BJ (cell line): Measurements from ENCODE around the gene MRPL41. TPM values are rescaled to one million over a fixed set of nuclear protein-coding genes. Genes with fewer than 3 reads are reported as not detected.
"Not testable (repeated sequence)": the region's sequence is repeated elsewhere in the genome, so short reads cannot be mapped to it uniquely, and the experiment has no call there.

Experiments
- CTCF ChIA-PET: fragments of 350-600 bp; formaldehyde crosslinking; extraction: SDS; loops from one replicate; lab custom pipeline; 2021; ENCODE audit warnings: antibody characterized with exemption, inconsistent platforms; lab: Yijun Ruan, JAX
- POLR2A ChIA-PET: fragments of 300-600 bp; sonication (Branson Sonifier 250); formaldehyde crosslinking; extraction: SDS; loops from one replicate; lab custom pipeline; 2021; ENCODE audit warnings: antibody characterized with exemption; lab: Charles Lee
- DNase-seq: peaks from one replicate; pipeline ENCODE4 v3.0.0-alpha.2; 2011; ENCODE audit warnings: low read depth
- H3K27me3 ChIP-seq: 2 replicates; pipeline ENCODE4 v1.6.0; 2011; ENCODE audit warnings: low read length; ENCODE audit not compliant: control insufficient read depth, insufficient read depth
- H3K36me3 ChIP-seq: 2 replicates; pipeline ENCODE4 v1.5.1; 2011; ENCODE audit warnings: low read length; ENCODE audit not compliant: control insufficient read depth, insufficient read depth
- H3K4me3 ChIP-seq: 2 replicates; pipeline ENCODE4 v1.5.1; 2011; ENCODE audit warnings: low read depth, mild to moderate bottlenecking, control low read depth, low read length
- polyA plus RNA-seq: library from polyadenylated mRNA; depleted of rRNA; stranded (reverse); fragments of >200 nt; gene quantifications from 2 replicates; pipeline ENCODE4 v1.2.3, GENCODE V29; 2011
- TF ChIP-seq, protein P1 (sequence below): IDR thresholded peaks from 2 replicates; pipeline ENCODE4 v1.5.1; 2011; ENCODE audit warnings: low read depth, mild to moderate bottlenecking, control low read depth, inconsistent platforms, low read length, moderate library complexity; ENCODE audit not compliant: insufficient read depth

MRPL41 gene
- polyA plus RNA-seq, 1 experiment: 28.7 TPM

DNA sequence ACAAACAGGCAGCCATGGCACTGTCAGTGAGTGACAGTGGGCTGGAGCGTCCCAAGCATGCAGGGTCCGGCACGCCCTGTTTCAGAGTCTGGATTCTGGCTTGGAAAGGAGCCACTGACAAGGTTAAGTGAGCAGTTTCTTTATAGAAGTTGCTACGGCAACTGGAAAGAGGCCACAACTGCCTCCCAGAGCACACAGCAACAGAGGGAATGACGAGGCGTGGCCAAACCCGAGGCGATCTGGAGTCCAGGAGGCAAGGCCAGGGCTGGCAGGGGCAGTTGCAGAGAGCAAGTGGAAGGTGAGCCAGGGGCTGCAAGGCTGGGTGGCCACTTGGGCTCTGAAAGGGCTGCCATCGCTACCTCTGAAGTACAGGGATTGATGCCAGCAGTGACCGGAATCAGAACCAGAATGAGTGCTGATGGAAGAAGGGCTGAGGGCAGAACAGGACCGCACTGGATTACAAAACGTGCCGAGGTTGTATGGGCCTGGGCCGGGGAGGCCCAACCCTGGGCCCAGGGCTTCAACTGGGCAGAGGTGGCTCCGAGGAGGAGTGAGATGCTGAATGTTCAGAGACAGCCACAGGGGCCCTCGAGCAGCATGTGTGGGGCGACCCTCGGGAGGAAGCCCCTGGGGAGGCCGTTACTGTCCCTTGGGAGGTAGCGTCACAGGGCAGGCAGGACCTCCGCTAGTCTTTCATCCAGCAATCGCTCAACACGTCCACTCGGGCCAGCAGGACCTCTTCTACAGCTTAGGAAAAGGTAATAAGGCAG is 4.6 kb downstream of the MRPL41 start:
- Histone ChIP-seq H3K4me3 (no peak overlapping the region), H3K27me3 (no peaks in the 10 kb centered on the region), H3K36me3 (peaks cover 21% of the 10 kb centered on the region)
- POLR2A ChIA-PET: no interaction called here
- CTCF ChIA-PET: no interaction called here
- TF ChIP-seq, protein P1, sequence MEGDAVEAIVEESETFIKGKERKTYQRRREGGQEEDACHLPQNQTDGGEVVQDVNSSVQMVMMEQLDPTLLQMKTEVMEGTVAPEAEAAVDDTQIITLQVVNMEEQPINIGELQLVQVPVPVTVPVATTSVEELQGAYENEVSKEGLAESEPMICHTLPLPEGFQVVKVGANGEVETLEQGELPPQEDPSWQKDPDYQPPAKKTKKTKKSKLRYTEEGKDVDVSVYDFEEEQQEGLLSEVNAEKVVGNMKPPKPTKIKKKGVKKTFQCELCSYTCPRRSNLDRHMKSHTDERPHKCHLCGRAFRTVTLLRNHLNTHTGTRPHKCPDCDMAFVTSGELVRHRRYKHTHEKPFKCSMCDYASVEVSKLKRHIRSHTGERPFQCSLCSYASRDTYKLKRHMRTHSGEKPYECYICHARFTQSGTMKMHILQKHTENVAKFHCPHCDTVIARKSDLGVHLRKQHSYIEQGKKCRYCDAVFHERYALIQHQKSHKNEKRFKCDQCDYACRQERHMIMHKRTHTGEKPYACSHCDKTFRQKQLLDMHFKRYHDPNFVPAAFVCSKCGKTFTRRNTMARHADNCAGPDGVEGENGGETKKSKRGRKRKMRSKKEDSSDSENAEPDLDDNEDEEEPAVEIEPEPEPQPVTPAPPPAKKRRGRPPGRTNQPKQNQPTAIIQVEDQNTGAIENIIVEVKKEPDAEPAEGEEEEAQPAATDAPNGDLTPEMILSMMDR: no peak
- DNase-seq: no peak

DNA sequence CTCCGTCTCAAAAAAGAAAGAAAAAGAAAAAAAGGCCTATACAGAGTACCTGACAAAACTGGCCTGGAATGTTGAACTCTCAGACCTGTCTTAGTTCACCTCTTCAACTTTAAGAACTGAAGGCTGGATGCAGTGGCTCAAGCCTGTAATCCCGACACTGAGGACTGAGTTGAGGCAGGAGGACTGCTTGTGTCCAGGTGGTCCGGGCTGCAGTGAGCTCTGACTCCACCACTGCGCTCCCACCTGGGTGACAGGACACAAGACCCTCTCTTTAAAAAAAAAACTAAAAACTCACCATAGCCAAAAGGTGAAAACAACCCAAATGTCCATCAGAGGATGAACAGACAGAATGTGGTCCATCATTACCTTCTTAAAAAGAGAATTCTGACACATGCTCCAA is 6.4 kb downstream of the MRPL41 start:
- Histone ChIP-seq H3K4me3 (no peak overlapping the region), H3K27me3 (no peaks in the 10 kb centered on the region), H3K36me3 (peaks cover 23% of the 10 kb centered on the region)
- no peak for DNase-seq
- POLR2A ChIA-PET: no interaction called here
- TF ChIP-seq, protein P1: no peak
- CTCF ChIA-PET: interaction anchor here (0.7 kb wide), 1 partner anchor 323 kb away, joined by 3 read pairs; no protein-coding TSS in a partner anchor

DNA sequence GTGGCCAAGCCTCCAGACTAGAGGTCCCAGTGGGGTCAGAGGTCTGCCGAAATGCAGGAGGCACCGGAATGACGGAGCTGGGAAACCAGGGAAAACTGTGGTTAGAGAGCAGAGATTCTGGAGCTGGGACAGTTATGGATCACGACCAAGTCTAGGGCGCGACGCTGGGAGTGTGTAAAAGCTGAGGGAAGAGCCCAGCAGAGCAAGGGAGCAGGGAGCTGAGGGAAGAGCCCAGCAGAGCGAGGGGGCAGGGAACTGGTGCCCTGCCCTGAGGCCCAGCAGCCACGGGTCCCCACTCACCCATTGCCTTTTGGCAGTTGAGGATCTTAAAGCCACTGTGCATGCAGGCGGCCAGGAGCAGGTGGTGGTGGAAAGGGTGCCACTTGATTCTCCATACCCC is 12.5 kb downstream of the MRPL41 start:
- POLR2A ChIA-PET: no interaction called here
- peaks cover 16% of the 10 kb centered on the region for H3K36me3 ChIP-seq
- TF ChIP-seq, protein P1: no peak

DNA sequence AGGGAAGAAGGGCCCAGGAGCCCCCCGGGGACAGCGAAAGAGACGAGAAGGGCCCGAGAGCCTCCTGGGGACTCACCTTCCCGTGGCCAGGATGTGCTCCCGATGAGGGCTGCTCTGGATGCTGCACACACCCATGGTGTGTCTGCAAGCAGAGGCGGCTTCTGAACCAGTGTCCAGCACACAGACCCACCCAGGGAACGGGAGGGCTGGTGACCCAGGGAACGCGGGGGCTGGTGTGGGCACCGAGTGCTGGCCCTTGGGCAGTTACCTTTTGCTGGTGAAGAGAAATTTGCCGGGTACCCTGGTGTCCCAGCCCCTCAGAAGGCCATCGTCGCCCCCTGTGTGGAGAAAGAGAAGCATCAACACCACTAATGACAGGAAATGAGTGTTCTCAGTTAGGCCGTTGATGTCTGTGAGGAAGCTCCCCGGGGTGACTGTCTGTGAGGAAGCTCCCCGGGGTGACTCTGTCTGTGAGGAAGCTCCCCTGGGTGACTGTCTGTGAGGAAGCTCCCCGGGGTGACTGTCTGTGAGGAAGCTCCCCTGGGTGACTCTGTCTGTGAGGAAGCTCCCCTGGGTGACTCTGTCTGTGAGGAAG is 13.2 kb downstream of the MRPL41 start:
- peaks cover 16% of the 10 kb centered on the region for H3K36me3 ChIP-seq
- no peaks in the 10 kb centered on the region for H3K27me3 ChIP-seq
- CTCF ChIA-PET: interaction anchor here (0.6 kb wide), 1 partner anchor 9 kb away, joined by 5 read pairs; no protein-coding TSS in a partner anchor
- POLR2A ChIA-PET: no interaction called here
- DNase-seq: no peak
- TF ChIP-seq, protein P1: no peak
- H3K4me3 ChIP-seq: no peak overlapping the region

More for the DNA sequence above, 12.5 kb downstream of the MRPL41 start:
- CTCF ChIA-PET: interaction anchor here (0.7 kb wide), 1 partner anchor 12 kb away, joined by 3 read pairs; the partner anchor contains the start of gene MRPL41
- no peak for DNase-seq
- Histone ChIP-seq H3K4me3 (no peak overlapping the region), H3K27me3 (no peaks in the 10 kb centered on the region)

DNA sequence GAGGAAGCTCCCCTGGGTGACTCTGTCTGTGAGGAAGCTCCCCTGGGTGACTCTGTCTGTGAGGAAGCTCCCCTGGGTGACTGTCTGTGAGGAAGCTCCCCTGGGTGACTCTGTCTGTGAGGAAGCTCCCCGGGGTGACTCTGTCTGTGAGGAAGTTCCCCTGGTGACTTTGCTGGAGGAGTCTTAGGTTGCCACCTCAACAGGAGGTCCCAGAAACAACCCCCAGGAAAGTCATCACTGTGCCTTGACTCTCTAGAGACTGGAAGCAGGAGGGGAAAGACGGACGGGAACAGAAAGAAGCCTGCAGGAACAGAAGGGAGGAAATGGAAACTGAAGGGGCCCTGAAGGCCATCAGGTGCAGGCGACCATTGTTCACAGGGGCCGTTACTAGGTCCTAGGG is 16.8 kb downstream of the MRPL41 start:
- POLR2A ChIA-PET, H3K27me3 ChIP-seq, DNase-seq, CTCF ChIA-PET, H3K4me3 ChIP-seq: not testable (repeated sequence)
- peaks cover 18% of the 10 kb centered on the region for H3K36me3 ChIP-seq
